DMS114 treated with DMSO at 0.1 percent for 48 hours (cell line): ENCODE data around the gene ACIN1.

ENCODE experiments used
- DNase-seq: peaks from one replicate; lab custom pipeline; 2025; ENCODE audit not compliant: unreplicated experiment; lab: John Stamatoyannopoulos, UW

Gene ACIN1

GRCh38 chr14:23094666-23095195, at the start of gene ACIN1:
ACIN1 (minus strand) TSS chr14:23095136; CDS start chr14:23095112, 24 bp downstream.
- no peak for DNase-seq

GRCh38 chr14:23143911-23144310, 49.0 kb upstream of the ACIN1 start:
- no peak for DNase-seq

- DNase-seq, result no peak
These were observed 47.9 kb upstream of the ACIN1 start for GRCh38 chr14:23142826-23143225.

- no peak for DNase-seq
These were observed 46.9 kb upstream of the ACIN1 start for GRCh38 chr14:23141706-23142444.

- no peak for DNase-seq
These were observed 45.4 kb upstream of the ACIN1 start for GRCh38 chr14:23140371-23140770.

GRCh38 chr14:23139874-23140273, 44.9 kb upstream of the ACIN1 start:
- DNase-seq, result no peak

GRCh38 chr14:23137813-23138535, 43.0 kb upstream of the ACIN1 start:
- DNase-seq, result no peak

- no peak for DNase-seq
These were observed 42.4 kb upstream of the ACIN1 start for GRCh38 chr14:23137192-23137812.

GRCh38 chr14:23136566-23137133, 41.7 kb upstream of the ACIN1 start:
- DNase-seq, result no peak

GRCh38 chr14:23132970-23133369, 38.0 kb upstream of the ACIN1 start:
- no peak for DNase-seq

GRCh38 chr14:23131482-23131881, 36.5 kb upstream of the ACIN1 start:
- no peak for DNase-seq

GRCh38 chr14:23130871-23131270, 35.9 kb upstream of the ACIN1 start:
- DNase-seq, result no peak

- DNase-seq, result no peak
These were observed 34.9 kb upstream of the ACIN1 start for GRCh38 chr14:23129759-23130316.

- no peak for DNase-seq
These were observed 34.2 kb upstream of the ACIN1 start for GRCh38 chr14:23128969-23129758.

GRCh38 chr14:23127861-23128260, 32.9 kb upstream of the ACIN1 start:
- no peak for DNase-seq

GRCh38 chr14:23126548-23127278, 31.8 kb upstream of the ACIN1 start:
- DNase-seq, result no peak

- no peak for DNase-seq
These were observed 31.1 kb upstream of the ACIN1 start for GRCh38 chr14:23125933-23126524.

GRCh38 chr14:23125011-23125410, 30.1 kb upstream of the ACIN1 start:
- DNase-seq, result no peak

- no peak for DNase-seq
These were observed 29.5 kb upstream of the ACIN1 start for GRCh38 chr14:23124337-23124954.
